AG04450 (cell line): ENCODE measurements around the gene MYOZ1. TPM values are rescaled to one million over a fixed set of nuclear protein-coding genes. Genes with fewer than 3 reads are reported as not detected.

Experiments used
- CTCF ChIA-PET: fragments of 300-600, 350-600 bp; formaldehyde crosslinking; extraction: SDS; loops from one replicate; lab custom pipeline; 2022; ENCODE audit warnings: antibody characterized with exemption, inconsistent platforms; lab: Charles Lee
- POLR2A ChIA-PET: fragments of 350-600 bp; formaldehyde crosslinking; extraction: SDS; loops from one replicate; lab custom pipeline; 2021; ENCODE audit warnings: antibody characterized with exemption, inconsistent platforms; lab: Yijun Ruan, JAX
- DNase-seq: peaks from one replicate; pipeline ENCODE4 v3.0.0-alpha.2; 2011; ENCODE audit warnings: low read depth, low spot score
- H3K27ac ChIP-seq: one replicate; pipeline ENCODE4 v1.5.1; 2012; ENCODE audit warnings: low read depth, low read length, control low read depth
- H3K27me3 ChIP-seq: one replicate; pipeline ENCODE4 v1.6.0; 2012; ENCODE audit warnings: low read length; ENCODE audit not compliant: control insufficient read depth, insufficient read depth
- H3K4me3 ChIP-seq: 2 replicates; pipeline ENCODE4 v1.5.1; 2011; ENCODE audit warnings: mild to moderate bottlenecking, low read depth, low read length, control low read depth
- H3K9me3 ChIP-seq: 2 replicates; pipeline ENCODE4 v1.5.1; 2012; ENCODE audit warnings: low read length; ENCODE audit not compliant: control insufficient read depth, insufficient read depth
- CTCF ChIP-seq: IDR thresholded peaks from 2 replicates; pipeline ENCODE4 v1.5.1; 2011; ENCODE audit warnings: low read depth, low read length, control low read depth, inconsistent platforms
- polyA plus RNA-seq: library from polyadenylated mRNA; depleted of rRNA; stranded (reverse); fragments of >200 nt; gene quantifications from 2 replicates; pipeline ENCODE4 v1.2.3, GENCODE V29; 2011

The MYOZ1 gene
- polyA plus RNA-seq, 1 experiment, result not detected

- CTCF ChIA-PET, result interaction anchor here (10.0 kb wide), 1 partner anchor 118 kb away, joined by 284 read pairs; no protein-coding TSS in a partner anchor
- no peak overlapping the region for H3K27ac ChIP-seq
- H3K27me3 ChIP-seq, result no peaks in the 10 kb centered on the region
- POLR2A ChIA-PET, result interaction anchor here (1.2 to 1.3 kb wide), 2 partner anchors 22 to 83 kb away, joined by 3 read pairs; no protein-coding TSS in a partner anchor
- no peak for DNase-seq
- H3K9me3 ChIP-seq, result peaks cover 3% of the 10 kb centered on the region; the same call in 1 of the 2 replicates
- H3K4me3 ChIP-seq, result peak overlapping the region; percentile 27
- TF ChIP-seq CTCF, result no peak
Measured at GRCh38 chr10:73647211-73647874, 6.1 kb upstream of the MYOZ1 start.

GRCh38 chr10:73646598-73647041 is 5.3 kb upstream of the MYOZ1 start:
- TF ChIP-seq CTCF, result no peak
- CTCF ChIA-PET, result interaction anchor here (10.0 kb wide), 1 partner anchor 117 kb away, joined by 284 read pairs; no protein-coding TSS in a partner anchor

GRCh38 chr10:73645251-73645650 is 4.0 kb upstream of the MYOZ1 start:
- POLR2A ChIA-PET, result no interaction called here
- Histone ChIP-seq H3K4me3 (no peak overlapping the region), H3K9me3 (peaks cover 3% of the 10 kb centered on the region; the same call in 1 of the 2 replicates), H3K27me3 (peaks cover 4% of the 10 kb centered on the region), H3K27ac (no peak overlapping the region)
- CTCF ChIA-PET, result interaction anchor here (1.1 to 10.0 kb wide), 8 partner anchors 8 to 122 kb away, joined by 3 to 284 read pairs (median 5); partner anchors contain the start of gene USP54
- TF ChIP-seq CTCF, result no peak
- no peak for DNase-seq

More at GRCh38 chr10:73646598-73647041, 5.3 kb upstream of the MYOZ1 start:
- Histone ChIP-seq H3K27ac (no peak overlapping the region), H3K4me3 (no peak overlapping the region), H3K9me3 (peaks cover 3% of the 10 kb centered on the region; the same call in 1 of the 2 replicates), H3K27me3 (no peaks in the 10 kb centered on the region)
- DNase-seq, result no peak
- POLR2A ChIA-PET, result interaction anchor here (0.6 kb wide), 1 partner anchor 12 kb away, joined by 7 read pairs; no protein-coding TSS in a partner anchor

- Histone ChIP-seq H3K4me3 (no peak overlapping the region), H3K27ac (no peak overlapping the region), H3K27me3 (peaks cover 4% of the 10 kb centered on the region), H3K9me3 (peaks cover 3% of the 10 kb centered on the region; the same call in 1 of the 2 replicates)
- DNase-seq, result no peak
- ChIA-PET POLR2A (no interaction called here), CTCF (interaction anchor here (0.6 to 10.0 kb wide), 13 partner anchors 9 to 1596 kb away, joined by 3 to 284 read pairs (median 4); partner anchors contain the start of genes SYNPO2L and USP54)
- no peak for TF ChIP-seq CTCF
Measured at GRCh38 chr10:73644767-73645166, 3.5 kb upstream of the MYOZ1 start.
